NCI-H146 treated with DMSO at 0.1 percent for 48 hours (cell line): ENCODE data around the gene FOXK2.
A peak's percentile ranks its signal among the peaks of the same experiment; 100 is the strongest.
"Not testable (repeated sequence)": the region's sequence is repeated elsewhere in the genome, so short reads cannot be mapped to it uniquely, and the experiment has no call there.

Experiments
- DNase-seq: peaks from one replicate; lab custom pipeline; 2025; ENCODE audit not compliant: unreplicated experiment; lab: John Stamatoyannopoulos, UW

The FOXK2 gene

DNA sequence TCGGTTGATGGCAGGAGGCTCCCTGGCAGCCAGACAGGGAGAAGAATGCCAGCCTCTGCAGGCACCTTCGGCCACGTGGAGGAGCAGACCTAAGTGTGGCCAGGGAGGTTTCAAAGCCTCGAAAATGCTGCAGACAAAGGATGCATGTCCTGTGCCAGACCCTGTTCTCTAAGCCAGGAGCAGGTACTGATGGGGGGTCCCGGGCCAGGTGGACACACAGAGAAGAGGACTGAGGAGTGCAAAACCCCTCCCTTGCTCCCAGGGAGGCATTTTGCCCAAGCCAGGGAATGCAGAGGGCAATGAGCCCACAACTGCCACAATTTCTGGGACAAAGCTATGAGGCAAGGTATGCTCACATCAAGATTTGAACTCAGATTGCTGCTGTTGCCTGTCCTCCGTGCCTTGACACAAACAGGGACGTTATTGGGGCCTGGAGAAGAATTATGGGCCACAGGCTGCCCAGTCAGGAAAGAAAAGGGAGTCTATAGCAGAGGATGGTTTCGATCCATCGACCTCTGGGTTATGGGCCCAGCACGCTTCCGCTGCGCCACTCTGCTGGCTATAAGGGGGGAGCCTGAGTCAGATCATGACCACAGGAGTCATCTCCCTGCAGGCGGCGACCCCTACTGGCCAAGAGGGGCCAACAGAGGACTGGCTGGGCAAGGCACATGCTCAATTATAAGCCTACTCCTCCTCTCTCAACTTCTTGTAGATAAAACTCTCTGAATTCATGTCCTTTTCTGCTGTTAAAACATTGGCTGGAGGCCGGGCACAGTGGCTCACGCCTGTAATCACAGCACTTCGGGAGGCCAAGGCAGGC is 25.1 kb upstream of the FOXK2 start:
- DNase-seq = peak; percentile 91

DNA sequence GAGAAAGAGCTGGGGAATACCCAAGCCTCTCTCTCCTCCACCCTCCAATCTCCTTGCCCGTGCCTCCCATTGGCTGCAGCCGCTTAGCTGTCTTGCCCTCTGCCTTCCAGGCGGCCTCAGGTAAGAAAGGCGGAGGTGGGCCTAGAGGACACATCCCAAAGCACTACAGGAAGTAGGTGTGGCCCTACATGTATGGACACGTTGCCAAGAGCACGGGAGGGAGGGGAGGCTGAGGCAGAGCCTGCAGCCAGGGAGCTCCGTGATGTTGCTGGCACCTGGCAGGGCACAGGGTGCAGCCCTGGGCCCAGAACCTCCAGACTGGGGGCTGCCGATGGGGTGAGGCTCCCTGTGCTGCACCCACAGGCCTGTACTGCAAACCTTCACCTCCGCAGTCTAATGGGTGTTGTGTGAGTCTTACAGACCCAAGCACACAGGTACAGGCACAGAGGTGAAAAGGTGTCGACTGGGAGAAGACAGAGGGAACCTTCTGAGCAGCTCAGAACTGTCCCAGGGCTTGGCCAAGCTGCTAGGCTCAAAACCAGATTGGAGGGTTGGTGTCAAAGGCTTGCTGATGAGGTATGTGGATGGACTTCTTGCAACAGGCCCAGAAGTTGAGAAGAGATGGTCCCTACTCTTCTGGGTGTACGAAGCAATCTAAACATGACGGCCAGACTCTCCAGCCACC is 23.5 kb upstream of the FOXK2 start:
- peak; percentile 89 for DNase-seq

DNA sequence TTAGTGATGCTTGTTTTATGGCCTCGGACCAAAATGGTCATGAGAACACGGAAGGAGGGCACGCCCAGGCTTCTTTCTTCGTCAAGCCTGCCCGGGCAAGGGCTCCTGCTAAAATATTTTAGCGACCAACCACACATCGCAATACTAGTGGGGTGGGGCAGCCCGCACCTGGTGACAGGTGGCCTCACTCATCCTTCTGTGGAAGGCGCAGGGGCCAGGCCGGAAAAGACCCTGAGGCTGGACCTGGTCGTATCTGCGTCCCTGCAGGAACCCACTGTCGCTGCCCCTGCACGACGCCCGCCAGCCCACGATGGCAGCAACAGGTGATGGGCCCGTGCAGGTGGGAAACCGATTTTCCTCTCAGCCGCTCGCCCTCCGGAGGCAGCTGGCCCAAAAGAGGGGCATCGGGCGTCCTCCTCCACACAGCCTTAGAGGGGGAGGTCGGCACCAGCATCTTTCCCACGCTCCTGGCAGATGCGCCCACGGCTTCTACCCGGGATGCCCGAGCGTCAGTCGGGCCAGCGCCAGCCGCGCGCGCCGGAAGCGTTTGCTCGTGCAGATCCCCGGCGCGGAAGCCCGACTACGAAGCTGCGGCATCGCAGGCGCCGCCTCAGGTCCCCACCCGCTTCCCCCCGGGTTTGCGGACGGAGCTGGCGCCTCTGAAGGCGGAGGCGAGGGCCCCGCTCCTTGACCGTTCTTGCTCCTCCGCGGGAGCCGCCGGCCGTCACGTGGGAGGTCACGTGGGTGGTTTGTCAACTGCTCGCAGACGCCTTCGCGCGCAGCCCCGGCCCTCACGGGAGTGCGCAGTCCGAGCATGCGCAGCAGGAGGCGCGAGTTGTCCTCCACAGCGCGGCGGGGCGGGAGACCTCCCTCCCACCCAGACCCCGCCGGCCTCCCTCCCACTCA is 22.8 kb upstream of the FOXK2 start:
- DNase-seq = peak; percentile 62

DNA sequence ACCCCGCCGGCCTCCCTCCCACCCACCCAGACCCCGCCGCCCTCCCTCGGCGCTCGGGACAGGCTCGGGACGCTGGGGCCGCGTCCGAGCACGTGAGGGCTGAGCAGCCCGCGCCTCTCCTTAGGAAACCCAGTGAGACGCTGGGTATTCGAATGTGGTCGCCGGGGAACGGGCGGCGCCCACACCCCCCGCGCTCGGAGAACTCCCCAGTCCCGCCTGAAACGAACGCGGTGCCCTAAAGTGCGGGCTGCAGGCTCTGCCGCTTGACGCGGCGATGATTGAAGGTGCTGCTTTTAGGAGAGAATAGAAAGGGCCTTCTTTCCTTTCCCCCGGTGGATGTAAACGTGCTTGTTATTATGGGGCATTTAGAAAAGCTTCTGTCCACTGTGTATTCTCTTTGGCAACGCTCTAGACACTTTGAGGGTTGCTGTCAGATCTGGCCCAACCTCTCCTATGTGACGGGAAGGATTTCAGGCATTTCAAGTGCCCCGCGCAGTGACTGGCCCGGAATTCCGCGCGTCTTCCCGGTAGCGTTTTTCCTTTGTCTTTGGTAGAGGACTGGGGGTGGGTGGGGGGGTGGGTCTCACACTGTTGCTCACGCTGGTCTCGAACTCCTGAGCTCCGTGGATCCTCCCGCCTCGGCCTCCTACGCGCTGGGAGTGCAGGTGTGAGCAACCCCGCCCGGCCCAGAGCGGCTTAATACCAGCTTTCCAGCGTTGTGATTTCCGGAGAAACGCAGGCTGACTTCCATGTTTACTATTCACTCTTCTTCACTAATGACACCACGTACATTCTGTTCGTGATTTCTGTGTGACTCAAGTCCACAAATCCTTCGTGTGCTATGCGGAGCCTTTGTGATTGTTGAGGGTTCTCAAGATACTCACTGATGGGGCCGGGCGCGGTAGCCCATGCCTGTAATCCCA is 21.8 kb upstream of the FOXK2 start:
- DNase-seq = peak; percentile 37

DNA sequence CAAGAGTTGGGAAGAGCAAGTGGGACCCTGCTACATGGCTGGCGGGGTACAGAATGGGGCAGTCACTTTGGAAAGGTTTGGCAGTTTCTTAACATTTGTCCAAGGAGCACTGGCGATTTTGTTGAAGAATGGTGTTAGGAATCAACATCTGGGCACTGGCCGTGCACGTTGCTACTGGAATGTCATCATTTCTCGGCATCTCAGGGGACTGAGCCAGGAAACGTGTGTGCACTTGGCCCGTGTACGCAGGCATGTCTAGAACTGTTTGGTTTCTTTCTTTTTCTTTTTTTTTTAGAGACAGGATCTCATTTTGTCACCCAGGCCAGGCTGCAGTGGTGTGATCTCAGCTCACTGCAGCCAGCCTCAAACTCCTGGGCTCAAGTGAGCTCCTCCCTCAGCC is 17.3 kb upstream of the FOXK2 start:
- DNase-seq = no peak

DNA sequence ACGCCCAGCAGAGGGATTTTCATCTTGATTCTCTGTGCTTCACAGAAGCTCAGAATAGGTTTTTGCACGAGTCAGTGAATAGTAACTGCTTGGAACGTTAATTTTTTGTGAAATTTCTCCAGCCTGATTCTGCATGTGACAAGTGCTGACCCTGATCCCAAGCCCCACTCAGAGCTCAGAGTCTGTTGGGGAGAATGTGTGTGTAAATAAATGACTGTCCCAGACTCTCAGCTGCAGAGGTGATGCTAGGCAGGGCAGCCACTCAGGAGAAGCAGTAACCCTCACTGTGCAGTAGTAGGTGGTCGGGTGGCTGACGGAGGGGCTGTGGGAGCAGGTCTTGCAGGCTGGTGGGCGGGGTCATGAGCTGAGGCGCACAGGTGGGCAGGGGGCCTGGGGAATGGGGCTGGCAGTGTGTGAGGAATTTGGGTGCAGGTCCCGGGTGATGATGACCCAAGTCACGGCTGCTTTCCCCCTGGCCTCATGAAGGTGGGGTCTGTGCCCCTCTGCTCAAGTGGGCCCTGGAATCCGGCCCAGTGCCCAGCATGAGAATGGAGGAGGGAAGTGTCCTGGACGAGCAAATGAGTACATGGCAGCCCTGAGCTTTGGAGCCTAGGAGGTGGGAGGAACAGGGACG is 16.3 kb upstream of the FOXK2 start:
- DNase-seq = no peak

DNA sequence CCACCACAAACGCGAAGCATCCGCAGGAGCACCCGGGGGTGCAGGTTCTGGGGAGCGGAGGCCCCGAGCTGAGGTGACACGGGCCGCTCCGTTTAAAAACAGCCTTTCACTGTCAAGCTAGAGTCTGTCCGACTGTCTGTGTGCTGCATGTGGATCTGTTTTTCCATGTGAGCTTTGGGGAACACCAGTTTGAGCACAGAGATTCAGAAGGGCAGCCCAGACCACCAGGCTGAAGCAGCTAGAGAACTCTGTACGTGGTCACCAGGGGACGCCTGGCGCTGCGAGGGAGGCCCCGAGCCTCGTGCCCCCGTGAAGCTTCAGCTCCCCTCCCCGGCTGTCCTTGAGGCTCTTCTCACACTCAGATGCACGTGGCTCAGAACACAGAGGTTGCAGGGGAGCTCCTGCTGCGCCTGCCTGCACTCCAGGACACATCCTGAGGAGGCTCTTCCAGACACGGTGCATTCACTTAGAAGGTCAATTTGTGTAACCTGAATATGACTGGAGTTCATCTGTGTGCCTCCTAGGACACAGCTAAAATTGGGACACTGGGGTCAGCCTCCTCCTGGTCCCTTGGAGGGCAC is 15.7 kb upstream of the FOXK2 start:
- DNase-seq = no peak

DNA sequence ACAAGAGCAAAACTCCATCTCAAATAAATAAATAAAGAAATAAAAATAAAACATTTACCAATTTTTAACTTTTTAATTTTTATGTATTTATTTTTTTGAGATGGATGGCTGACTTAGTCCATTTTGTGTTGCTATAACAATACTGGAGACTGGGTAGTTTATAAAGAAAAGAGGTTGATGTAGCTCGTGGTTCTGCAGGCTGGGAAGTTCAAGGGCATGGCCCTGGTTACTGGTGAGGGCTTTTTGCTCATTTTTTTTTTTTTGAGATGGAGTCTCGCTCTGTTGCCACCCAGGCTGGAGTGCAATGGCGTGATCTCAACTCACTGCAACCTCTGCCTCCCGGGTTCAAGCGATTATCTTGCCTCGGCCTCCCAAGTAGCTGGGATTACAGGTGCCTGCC is 14.2 kb upstream of the FOXK2 start:
- DNase-seq = no peak

DNA sequence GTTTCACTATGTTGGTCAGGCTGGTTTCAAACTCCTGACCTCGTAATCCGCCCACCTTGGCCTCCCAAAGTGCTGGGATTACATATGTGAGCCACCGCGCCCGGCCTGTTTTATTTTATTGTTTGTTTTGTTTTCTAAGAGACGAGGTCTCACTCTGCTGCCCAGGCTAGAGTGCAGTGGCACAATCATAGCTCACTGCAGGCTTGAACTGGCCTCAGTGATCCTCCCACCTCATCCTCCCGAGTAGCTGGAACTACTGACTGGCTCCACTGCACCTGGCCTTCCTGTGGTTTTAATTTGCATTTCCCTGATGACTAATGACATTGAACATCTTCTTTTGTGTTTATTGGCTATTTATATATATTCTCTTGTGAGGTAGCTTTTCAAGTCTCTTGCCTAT is 13.1 kb upstream of the FOXK2 start:
- peak; percentile 10 for DNase-seq

DNA sequence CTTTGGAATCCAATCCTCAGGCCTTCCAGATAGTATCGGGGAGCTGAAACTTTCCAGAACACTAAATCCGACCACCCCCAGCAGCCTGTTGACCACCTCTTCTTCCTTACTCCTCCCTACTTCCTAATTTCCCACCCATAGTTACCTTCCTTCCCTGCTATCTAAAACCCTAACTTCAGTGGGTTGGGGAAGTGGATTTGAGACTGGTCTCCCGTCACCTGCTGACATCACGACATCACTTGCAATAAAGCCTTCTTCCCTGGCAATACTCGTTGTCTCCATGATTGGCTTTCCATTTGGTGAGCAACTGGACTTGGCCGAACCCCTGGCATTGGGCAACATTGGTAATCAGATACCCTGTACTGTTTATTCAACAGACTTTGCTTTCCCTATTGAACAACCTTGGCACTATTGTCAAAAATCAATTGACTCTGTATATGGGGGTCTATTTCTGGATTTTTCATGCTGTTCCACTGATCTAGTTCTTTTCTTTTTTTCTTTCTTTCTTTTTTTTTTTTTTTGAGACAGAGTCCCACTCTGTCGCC is 11.8 kb upstream of the FOXK2 start:
- no peak for DNase-seq

DNA sequence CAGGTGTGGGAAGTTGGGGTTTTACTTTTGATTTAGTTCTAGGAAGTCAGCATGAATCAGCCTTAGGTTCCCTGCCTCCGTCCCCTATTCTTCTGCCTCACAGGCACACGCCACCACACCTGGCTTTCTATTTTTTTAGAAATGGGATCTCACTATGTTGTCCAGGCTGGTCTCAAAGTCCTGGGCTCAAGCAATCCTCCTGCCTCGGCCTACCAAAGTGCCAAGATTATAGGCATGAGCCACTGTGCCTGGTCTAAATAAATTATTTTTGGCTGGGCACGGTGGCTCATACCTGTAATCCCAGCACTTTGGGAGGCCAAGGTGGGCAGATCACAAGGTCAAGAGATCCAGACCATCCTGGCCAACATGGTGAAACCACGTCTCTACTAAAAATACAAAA is 7.9 kb upstream of the FOXK2 start:
- DNase-seq = not testable (repeated sequence)

DNA sequence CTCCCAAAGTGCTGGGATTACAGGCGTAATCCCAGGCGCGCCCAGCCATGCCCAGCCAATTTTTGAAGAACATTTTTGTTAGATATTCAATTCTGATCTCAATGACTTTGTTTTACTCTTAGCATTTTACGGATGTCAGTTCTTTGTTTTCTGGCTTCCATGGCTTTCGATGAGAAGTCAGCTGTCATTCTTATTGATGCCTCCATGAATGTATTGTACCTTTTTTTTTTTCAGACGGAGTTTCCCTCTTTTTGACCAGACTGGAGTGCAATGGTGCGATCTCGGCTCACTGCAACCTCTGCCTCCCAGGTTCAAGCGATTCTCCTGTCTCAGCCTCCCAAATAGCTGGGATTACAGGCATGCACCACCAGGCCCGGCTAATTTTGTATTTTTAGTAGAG is 5.7 kb upstream of the FOXK2 start:
- not testable (repeated sequence) for DNase-seq

DNA sequence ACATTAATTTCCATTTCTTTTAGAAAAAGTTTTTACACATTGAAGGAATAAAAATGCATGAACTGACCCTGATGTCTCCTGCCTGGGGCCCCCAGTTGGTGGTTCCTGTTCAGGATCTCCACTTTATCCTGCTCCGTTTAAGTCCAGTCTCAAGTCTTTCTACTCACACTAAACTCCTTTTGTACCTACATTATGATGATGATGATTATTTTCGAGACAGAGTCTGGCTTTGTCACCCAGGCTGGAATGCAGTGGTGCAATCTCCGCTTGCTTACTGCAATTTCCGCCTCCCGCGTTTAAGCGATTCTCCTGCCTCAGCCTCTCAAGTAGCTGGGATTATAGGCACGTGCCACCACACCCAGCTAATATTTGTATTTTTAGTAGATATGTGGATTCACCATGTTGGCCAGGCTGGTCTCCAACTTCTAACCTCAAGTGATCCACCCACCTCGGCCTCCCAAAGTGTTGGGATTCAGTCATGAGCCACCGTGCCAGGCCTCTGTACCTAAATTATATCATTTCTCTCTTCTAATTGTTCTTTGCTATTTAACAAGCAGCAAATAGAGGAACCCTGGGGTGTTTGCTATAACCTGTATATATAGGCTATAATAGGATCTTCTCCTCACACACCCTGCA is 2.2 kb upstream of the FOXK2 start:
- DNase-seq = peak; percentile 80

DNA sequence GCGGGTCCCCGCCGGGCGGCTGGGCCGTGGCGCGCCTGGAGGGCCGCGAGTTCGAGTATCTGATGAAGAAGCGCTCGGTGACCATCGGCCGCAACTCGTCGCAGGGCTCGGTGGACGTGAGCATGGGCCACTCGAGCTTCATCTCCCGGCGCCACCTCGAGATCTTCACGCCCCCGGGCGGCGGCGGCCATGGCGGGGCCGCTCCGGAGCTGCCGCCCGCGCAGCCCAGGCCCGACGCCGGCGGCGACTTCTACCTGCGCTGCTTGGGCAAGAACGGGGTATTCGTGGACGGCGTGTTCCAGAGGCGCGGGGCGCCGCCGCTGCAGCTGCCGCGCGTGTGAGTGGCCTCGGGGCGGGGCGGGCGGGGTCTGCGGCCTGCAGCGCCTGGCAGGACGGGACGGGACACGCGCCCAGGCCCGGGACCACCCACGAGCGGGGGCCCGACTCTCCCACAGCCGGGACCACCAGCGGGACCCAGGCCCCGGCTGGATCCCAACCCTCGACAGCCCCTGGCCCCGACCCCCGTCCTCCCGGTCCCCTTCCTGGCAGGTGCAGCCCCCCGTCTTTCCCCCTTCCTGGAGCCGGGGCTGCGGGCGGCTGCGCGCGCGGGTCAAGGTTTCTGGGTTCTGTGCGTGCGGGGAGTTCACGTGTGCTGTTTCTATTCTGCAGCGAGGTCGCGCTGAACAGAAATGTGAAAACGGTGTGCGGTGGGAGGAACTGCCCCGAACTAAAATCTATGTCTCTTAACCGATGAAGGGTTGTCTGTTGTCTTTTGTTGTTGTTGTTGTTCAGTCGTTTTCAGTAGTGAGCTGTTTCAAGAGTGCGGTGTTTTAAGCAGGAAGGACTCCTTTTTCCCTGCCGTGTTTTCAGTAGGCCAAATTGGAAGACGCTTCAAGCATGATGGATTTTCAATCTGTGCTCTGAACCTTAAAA is 705 bp downstream of the FOXK2 start:
- no peak for DNase-seq

DNA sequence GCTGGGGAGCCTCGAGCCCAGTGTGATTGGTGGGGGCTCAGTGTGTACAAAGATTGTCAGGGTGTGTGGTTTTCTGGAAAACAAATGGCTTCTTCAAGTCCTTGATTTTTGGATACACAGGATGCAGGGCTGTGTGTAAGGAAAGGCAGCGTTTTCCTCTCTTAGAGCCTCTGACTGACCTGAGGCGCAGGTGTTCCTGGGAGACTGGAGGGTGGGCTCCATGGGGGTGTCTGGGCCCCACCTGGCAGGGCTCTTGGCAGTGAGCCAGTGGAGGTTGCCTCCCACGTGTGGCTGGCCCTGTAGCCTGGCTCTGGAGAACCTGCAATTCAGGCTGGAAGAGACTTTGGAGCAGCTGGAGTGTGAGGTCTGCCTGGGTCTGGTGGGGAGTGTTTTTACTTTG is 5.0 kb downstream of the FOXK2 start:
- peak; percentile 36 for DNase-seq

DNA sequence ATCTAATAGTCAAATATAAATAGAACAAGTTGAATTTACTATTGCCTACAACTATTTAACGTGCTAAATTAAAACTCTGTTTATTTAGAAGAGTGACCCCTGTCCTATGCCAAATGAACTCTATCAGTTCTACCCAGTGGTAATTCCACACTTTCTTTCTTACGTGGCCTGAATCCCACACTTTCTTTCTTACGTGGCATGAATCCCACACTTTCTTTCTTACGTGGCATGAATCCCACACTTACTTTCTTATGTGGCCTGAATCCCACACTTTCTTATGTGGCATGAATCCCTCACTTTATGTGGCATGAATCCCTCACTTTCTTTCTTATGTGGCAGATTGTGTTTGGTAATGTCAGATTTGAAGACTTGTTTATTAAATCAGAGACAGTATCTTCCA is 6.2 kb downstream of the FOXK2 start:
- DNase-seq = no peak

DNA sequence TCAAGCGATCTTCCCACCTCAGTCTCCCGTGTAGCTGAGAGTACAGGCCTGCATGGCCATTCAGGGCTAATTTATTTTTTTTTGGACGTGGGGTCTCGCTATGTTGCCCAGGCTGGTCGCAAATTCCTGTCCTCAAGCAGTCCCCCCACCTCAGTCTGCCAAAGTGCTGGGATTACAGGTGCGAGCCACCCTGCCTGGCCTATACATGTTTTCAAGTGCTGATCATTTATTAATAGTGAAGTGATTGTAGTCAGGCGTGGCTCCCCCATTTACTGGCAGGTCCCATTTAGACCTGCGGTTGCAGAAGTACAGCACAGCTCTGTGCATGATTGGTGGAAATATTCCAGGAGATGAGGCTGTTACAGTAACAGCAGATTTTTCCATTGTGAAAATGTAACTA is 8.4 kb downstream of the FOXK2 start:
- no peak for DNase-seq
